ENCODE results near the gene MAPK8IP3. TPM values are rescaled to one million over a fixed set of nuclear protein-coding genes. Genes with fewer than 3 reads are reported as not detected.

MAPK8IP3 gene
- total and polyA plus RNA-seq, 9 of the 15 experiments (the other 6 are each of a cell fraction or from before 2014, with no cell fraction given) = 0.17 to 58.7 (median 16.7) TPM

GRCh38 chr16:1670371-1670770 lies 35.6 kb upstream of the MAPK8IP3 start:
- intact Hi-C loops (cut with micrococcal nuclease) = no loop called here
- H3K27ac ChIP-seq (ENCODE audit: extremely low read depth, low read depth, low read length) = no peak overlapping the region
- POLR2A ChIA-PET = no interaction called here
- DNase-seq (ENCODE audit: extremely low read depth in 1 of 4, low spot score in 3 of 4) (no peak), FAIRE-seq (no peak), ATAC-seq (no peak)
- in situ Hi-C loops (cut with MboI) = no loop called here
- H2AFZ ChIP-seq (ENCODE audit: low read depth, low read length) = no peak overlapping the region
- TF ChIP-seq HNRNPL (IDR thresholded peaks at IDR 0.05; ENCODE audit: low read depth, low read length) = no peak
- no peak for TF ChIP-seq BDP1 (IDR thresholded peaks at IDR 0.05; ENCODE audit: insufficient read depth, insufficient read length)
- no peak for TF ChIP-seq ZNF280A (IDR thresholded peaks at IDR 0.05; ENCODE audit: low read depth, partially characterized antibody)
- no peak for TF ChIP-seq STAT5A (IDR thresholded peaks at IDR 0.05; ENCODE audit: borderline replicate concordance, low read length)
- no peak for TF ChIP-seq E2F6 (IDR thresholded peaks at IDR 0.05; ENCODE audit: borderline replicate concordance in 1 of 2, extremely low read depth in 1 of 2, insufficient read depth in 1 of 2, insufficient read length in 1 of 2, low read depth in 1 of 2, low read length in 1 of 2, poor library complexity in 1 of 2, severe bottlenecking in 1 of 2)
- TF ChIP-seq MCM3 (IDR thresholded peaks at IDR 0.05) = no peak
- TF ChIP-seq TFAM (CRISPR knock-in tag; conservative IDR thresholded peaks at IDR 0.05) = no peak
- no peak for TF ChIP-seq KLF1 (tag; IDR thresholded peaks at IDR 0.05)
- no peak for TF ChIP-seq CCAR2 (IDR thresholded peaks at IDR 0.05; ENCODE audit: low read depth, low read length)
- TF ChIP-seq HNRNPH1 (optimal IDR thresholded peaks at IDR 0.05; ENCODE audit: low read depth, low read length) = no peak
- no peak for TF ChIP-seq NR0B1 (IDR thresholded peaks at IDR 0.05; ENCODE audit: partially characterized antibody)
- no peaks in the 10 kb centered on the region for H3K9me1 ChIP-seq (ENCODE audit: control insufficient read depth, insufficient read depth, low read length)
- no peaks in the 10 kb centered on the region for H4K20me1 ChIP-seq (replicated peaks; ENCODE audit: control insufficient read depth, insufficient read depth, low read length)
- H3K4me1 ChIP-seq (replicated peaks in 1 of 2; ENCODE audit: control insufficient read depth in 2 of 2, insufficient read depth in 2 of 2, low read length in 2 of 2) = no peaks in the 10 kb centered on the region
- CTCF ChIA-PET (ENCODE audit: low intra/inter-chr PET ratio) = no interaction called here
- H3K36me3 ChIP-seq (ENCODE audit: control insufficient read depth, insufficient read depth, low read length) = peaks cover 95% of the 10 kb centered on the region
- no peak overlapping the region for H3K4me3 ChIP-seq
- H3K9ac ChIP-seq (ENCODE audit: insufficient read depth in 1 of 2, low read depth in 2 of 2, low read length in 2 of 2) = no peak overlapping the region
- 93% methylated on average over 5 of the region's 19 CpGs for WGBS (ENCODE audit: insufficient coverage, low coverage, missing lambda C conversion rate)
- H3K9me3 ChIP-seq (replicated peaks; ENCODE audit: control insufficient read depth, insufficient read depth, low read depth, low read length) = no peaks in the 10 kb centered on the region
- no peaks in the 10 kb centered on the region for H3K27me3 ChIP-seq (ENCODE audit: control insufficient read depth in 2 of 2, insufficient read depth in 2 of 2, low read length in 2 of 2)
- H3K79me2 ChIP-seq (ENCODE audit: control insufficient read depth, insufficient read depth, low read length) = no peaks in the 10 kb centered on the region
- H3K4me2 ChIP-seq (ENCODE audit: insufficient read depth, low read length) = no peak overlapping the region
- no TSS peak for BruUV-seq (replicated peaks)
